GM12878 (cell line): Measurements from ENCODE around the gene HTR3E.

Experiments used
- BHLHE40 ChIP-seq, 2 experiments: fragments of 450-650 bp in 1 of 2; IDR thresholded peaks; 2 replicates each; pipeline ENCODE4 v1.6.1; 2011 to 2017; ENCODE audit warnings: low read depth in 2 of 2, borderline replicate concordance in 1 of 2, improper control_type of control experiment in 1 of 2, low read length in 1 of 2, mild to moderate bottlenecking in 1 of 2
- EP300 ChIP-seq, 2 experiments: fragments of 150-350 bp in 1 of 2; IDR thresholded peaks; 2 replicates each; pipeline ENCODE4 v1.6.1; 2011 to 2012; ENCODE audit warnings: low read depth in 2 of 2, low read length in 2 of 2, borderline replicate concordance in 1 of 2, improper control_type of control experiment in 1 of 2, inconsistent platforms in 1 of 2; ENCODE audit not compliant: control insufficient read depth in 1 of 2
- LARP7 ChIP-seq: fragments of 450-650 bp; IDR thresholded peaks from 2 replicates; pipeline ENCODE4 v1.6.1; 2017; ENCODE audit warnings: mild to moderate bottlenecking
- STAT3 ChIP-seq: IDR thresholded peaks from 2 replicates; pipeline ENCODE4 v1.6.1; 2011; ENCODE audit warnings: low read depth, low read length, improper control_type of control experiment
- YY1 ChIP-seq: IDR thresholded peaks from 2 replicates; pipeline ENCODE4 v1.6.1; 2011; ENCODE audit warnings: low read depth, mild to moderate bottlenecking, low read length
- TF ChIP-seq, protein P1 (sequence below): IDR thresholded peaks from 2 replicates; pipeline ENCODE4 v1.6.1; 2012; ENCODE audit warnings: mild to moderate bottlenecking, low read depth, low read length
- TF ChIP-seq, protein P2 (sequence below), 3 experiments: IDR thresholded peaks in 2 of 3; conservative IDR thresholded peaks in 1 of 3; 2 replicates each; pipeline ENCODE4 v1.5.1; 2011; ENCODE audit warnings: low read depth in 3 of 3, low read length in 3 of 3, mild to moderate bottlenecking in 3 of 3, control low read depth in 2 of 3, moderate library complexity in 2 of 3, inconsistent platforms in 1 of 3, mixed read lengths in 1 of 3; ENCODE audit not compliant: control insufficient read depth in 2 of 3, insufficient read depth in 1 of 3; ENCODE audit errors: extremely low read depth in 1 of 3
- TF ChIP-seq, protein P3 (sequence below): fragments of 450-650 bp; IDR thresholded peaks from 2 replicates; pipeline ENCODE4 v1.6.1; 2016; ENCODE audit warnings: mild to moderate bottlenecking
- TF ChIP-seq, protein P4 (sequence below): IDR thresholded peaks from 2 replicates; pipeline ENCODE4 v1.6.1; 2012; ENCODE audit warnings: low read length, inconsistent platforms

DNA sequence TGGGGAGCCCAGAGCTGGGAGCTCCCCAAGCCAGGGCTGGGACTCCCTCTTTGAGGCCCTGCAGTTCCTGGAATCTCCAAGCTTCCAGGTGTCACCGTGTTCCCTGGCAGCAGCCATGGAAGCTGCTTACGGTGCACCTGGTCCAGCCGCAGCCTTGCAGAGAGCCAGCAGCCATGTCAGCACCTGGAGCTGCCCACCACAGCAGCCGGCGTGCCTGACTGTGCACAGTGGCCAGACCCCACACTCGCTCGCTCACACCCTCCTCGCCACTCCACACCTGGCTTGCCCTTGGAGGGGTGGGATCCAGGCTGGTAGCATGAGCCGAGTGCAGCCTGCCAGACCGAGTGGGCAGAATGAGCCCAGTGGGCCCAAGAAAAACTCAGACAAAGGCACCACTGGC lies 14.8 kb upstream of the HTR3E start:
- TF ChIP-seq LARP7 (no peak), STAT3 (no peak), EP300 (IDR thresholded peaks at IDR 0.05; ENCODE audit: borderline replicate concordance in 1 of 2, control insufficient read depth in 1 of 2, low read depth in 2 of 2, low read length in 2 of 2) (no peak), YY1 (no peak), BHLHE40 (IDR thresholded peaks at IDR 0.05; ENCODE audit: borderline replicate concordance in 1 of 2, low read depth in 2 of 2, low read length in 1 of 2) (no peak)
- TF ChIP-seq, protein P1, sequence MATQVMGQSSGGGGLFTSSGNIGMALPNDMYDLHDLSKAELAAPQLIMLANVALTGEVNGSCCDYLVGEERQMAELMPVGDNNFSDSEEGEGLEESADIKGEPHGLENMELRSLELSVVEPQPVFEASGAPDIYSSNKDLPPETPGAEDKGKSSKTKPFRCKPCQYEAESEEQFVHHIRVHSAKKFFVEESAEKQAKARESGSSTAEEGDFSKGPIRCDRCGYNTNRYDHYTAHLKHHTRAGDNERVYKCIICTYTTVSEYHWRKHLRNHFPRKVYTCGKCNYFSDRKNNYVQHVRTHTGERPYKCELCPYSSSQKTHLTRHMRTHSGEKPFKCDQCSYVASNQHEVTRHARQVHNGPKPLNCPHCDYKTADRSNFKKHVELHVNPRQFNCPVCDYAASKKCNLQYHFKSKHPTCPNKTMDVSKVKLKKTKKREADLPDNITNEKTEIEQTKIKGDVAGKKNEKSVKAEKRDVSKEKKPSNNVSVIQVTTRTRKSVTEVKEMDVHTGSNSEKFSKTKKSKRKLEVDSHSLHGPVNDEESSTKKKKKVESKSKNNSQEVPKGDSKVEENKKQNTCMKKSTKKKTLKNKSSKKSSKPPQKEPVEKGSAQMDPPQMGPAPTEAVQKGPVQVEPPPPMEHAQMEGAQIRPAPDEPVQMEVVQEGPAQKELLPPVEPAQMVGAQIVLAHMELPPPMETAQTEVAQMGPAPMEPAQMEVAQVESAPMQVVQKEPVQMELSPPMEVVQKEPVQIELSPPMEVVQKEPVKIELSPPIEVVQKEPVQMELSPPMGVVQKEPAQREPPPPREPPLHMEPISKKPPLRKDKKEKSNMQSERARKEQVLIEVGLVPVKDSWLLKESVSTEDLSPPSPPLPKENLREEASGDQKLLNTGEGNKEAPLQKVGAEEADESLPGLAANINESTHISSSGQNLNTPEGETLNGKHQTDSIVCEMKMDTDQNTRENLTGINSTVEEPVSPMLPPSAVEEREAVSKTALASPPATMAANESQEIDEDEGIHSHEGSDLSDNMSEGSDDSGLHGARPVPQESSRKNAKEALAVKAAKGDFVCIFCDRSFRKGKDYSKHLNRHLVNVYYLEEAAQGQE = no peak
- TF ChIP-seq, protein P2, sequence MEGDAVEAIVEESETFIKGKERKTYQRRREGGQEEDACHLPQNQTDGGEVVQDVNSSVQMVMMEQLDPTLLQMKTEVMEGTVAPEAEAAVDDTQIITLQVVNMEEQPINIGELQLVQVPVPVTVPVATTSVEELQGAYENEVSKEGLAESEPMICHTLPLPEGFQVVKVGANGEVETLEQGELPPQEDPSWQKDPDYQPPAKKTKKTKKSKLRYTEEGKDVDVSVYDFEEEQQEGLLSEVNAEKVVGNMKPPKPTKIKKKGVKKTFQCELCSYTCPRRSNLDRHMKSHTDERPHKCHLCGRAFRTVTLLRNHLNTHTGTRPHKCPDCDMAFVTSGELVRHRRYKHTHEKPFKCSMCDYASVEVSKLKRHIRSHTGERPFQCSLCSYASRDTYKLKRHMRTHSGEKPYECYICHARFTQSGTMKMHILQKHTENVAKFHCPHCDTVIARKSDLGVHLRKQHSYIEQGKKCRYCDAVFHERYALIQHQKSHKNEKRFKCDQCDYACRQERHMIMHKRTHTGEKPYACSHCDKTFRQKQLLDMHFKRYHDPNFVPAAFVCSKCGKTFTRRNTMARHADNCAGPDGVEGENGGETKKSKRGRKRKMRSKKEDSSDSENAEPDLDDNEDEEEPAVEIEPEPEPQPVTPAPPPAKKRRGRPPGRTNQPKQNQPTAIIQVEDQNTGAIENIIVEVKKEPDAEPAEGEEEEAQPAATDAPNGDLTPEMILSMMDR (IDR thresholded peaks at IDR 0.05 in 2 of 3, conservative IDR thresholded peaks at IDR 0.05 in 1 of 3; ENCODE audit: control insufficient read depth in 2 of 3, extremely low read depth in 1 of 3, insufficient read depth in 1 of 3, low read depth in 3 of 3, low read length in 3 of 3) = no peak
- TF ChIP-seq, protein P3, sequence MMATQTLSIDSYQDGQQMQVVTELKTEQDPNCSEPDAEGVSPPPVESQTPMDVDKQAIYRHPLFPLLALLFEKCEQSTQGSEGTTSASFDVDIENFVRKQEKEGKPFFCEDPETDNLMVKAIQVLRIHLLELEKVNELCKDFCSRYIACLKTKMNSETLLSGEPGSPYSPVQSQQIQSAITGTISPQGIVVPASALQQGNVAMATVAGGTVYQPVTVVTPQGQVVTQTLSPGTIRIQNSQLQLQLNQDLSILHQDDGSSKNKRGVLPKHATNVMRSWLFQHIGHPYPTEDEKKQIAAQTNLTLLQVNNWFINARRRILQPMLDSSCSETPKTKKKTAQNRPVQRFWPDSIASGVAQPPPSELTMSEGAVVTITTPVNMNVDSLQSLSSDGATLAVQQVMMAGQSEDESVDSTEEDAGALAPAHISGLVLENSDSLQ = no peak
- TF ChIP-seq, protein P4, sequence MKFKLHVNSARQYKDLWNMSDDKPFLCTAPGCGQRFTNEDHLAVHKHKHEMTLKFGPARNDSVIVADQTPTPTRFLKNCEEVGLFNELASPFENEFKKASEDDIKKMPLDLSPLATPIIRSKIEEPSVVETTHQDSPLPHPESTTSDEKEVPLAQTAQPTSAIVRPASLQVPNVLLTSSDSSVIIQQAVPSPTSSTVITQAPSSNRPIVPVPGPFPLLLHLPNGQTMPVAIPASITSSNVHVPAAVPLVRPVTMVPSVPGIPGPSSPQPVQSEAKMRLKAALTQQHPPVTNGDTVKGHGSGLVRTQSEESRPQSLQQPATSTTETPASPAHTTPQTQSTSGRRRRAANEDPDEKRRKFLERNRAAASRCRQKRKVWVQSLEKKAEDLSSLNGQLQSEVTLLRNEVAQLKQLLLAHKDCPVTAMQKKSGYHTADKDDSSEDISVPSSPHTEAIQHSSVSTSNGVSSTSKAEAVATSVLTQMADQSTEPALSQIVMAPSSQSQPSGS = no peak
